Skeletal muscle tissue (tissue), 4 donors: Measurements from ENCODE around the gene CAPZB. TPM values are rescaled to one million over a fixed set of nuclear protein-coding genes. Genes with fewer than 3 reads are reported as not detected.

Source experiments
- H3K27ac ChIP-seq: one replicate; pipeline ENCODE4 v1.7.0; 2013; ENCODE audit warnings: mild to moderate bottlenecking, low read depth, low read length, inconsistent platforms
- H3K27me3 ChIP-seq, 3 donors: one replicate each; pipeline ENCODE4 v1.7.0; 2013; ENCODE audit warnings: low read length in 3 of 3; ENCODE audit not compliant: control insufficient read depth in 3 of 3, insufficient read depth in 3 of 3
- H3K36me3 ChIP-seq, 3 donors: one replicate each; pipeline ENCODE4 v1.7.0; 2013; ENCODE audit warnings: low read length in 3 of 3; ENCODE audit not compliant: control insufficient read depth in 3 of 3, insufficient read depth in 3 of 3
- H3K4me1 ChIP-seq, 3 donors: one replicate each; pipeline ENCODE4 v1.7.0; 2013; ENCODE audit warnings: low read length in 3 of 3, mild to moderate bottlenecking in 3 of 3; ENCODE audit not compliant: control insufficient read depth in 3 of 3, insufficient read depth in 3 of 3
- H3K4me3 ChIP-seq, 3 donors: one replicate each; pipeline ENCODE4 v1.7.0; 2013; ENCODE audit warnings: low read length in 3 of 3
- H3K9ac ChIP-seq, 3 donors: one replicate each; pipeline ENCODE4 v1.7.0; 2013; ENCODE audit warnings: low read length in 3 of 3, mild to moderate bottlenecking in 3 of 3, moderate library complexity in 2 of 3, low read depth in 1 of 3
- H3K9me3 ChIP-seq, 3 donors: one replicate each; pipeline ENCODE4 v1.7.0; 2013; ENCODE audit warnings: low read length in 3 of 3; ENCODE audit not compliant: control insufficient read depth in 3 of 3
- total RNA-seq: library from RNA; depleted of rRNA; stranded (reverse); fragments of >200 nt; gene quantifications from one replicate; pipeline ENCODE4 v1.2.3, GENCODE V29; 2014
- donor health status: Osteomylitis.

Gene CAPZB
- total RNA-seq, 1 donor from 2014 or later: 67.3 TPM

DNA sequence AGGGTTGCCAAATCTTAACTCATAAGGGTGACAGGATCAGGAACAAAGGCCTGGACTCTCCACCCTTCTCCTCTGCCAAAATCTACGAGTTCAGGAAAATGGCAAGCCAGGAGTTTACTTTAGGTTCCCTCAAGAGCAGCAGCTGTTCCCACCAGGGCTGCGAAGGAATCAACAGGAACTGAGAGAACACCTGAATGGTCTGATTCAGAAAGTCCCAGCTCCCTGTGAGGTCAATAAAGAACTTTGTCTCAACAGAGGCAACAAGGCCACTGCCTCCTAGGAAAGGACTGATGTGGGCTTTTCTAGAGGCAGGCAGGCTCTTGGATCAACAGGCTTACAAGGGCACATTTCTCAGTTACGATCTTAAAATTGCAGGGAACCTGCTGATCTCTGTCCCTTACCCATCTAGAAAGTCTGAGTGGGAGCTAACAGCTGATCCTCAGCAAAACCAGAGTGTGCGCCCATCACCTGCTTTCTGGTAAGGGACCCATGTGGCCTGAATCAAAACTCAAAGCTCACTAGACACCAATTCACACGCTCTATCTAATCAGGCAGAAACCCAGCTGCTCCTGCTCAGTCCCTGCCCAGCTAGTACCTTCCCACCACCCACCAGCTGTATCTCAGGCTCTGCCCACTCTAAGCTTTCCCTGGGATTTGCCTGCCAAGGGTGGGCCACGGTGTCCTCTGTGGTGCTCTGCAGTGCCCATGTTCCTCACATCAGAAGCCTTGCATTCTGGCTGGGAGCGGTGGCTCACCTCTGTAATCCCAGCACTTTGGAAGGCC lies 83.1 kb downstream of the CAPZB start:
- Histone ChIP-seq H3K9ac (no peak overlapping the region), H3K36me3 (peaks cover 0 to 9% (median 0%) of the 10 kb centered on the region in 3 donors), H3K9me3 (no peaks in the 10 kb centered on the region), H3K4me3 (no peak overlapping the region), H3K4me1 (peaks cover 43 to 80% (median 69%) of the 10 kb centered on the region in 3 donors), H3K27me3 (no peaks in the 10 kb centered on the region), H3K27ac (peak overlapping the region; percentile 25)

DNA sequence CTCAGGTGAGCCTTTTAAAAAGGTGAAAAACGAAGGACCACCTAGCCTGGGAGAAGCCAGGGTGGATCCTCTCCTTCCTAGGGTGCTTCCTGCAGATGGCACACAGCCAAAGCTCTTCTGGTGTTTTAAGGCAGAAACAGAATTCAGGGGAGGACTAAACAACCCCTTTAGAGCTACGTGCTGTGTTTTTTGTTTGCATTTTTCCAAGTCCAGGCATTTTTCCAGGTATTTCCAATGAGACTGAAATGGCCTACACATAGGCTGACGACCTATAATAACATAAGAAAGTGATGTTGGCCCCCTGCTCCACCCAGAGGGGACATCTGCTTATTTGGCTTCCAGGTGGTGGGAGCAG lies 83.8 kb downstream of the CAPZB start:
- H3K36me3 ChIP-seq: peaks cover 0 to 9% (median 0%) of the 10 kb centered on the region in 3 donors
- H3K27me3 ChIP-seq: no peaks in the 10 kb centered on the region
- peak overlapping the region; percentile 25 for H3K27ac ChIP-seq
- no peak overlapping the region for H3K4me3 ChIP-seq
- H3K9ac ChIP-seq: peak overlapping the region in 1 of 3 donors; percentile 36
- peaks cover 43 to 78% (median 64%) of the 10 kb centered on the region in 3 donors for H3K4me1 ChIP-seq
- H3K9me3 ChIP-seq: no peaks in the 10 kb centered on the region

DNA sequence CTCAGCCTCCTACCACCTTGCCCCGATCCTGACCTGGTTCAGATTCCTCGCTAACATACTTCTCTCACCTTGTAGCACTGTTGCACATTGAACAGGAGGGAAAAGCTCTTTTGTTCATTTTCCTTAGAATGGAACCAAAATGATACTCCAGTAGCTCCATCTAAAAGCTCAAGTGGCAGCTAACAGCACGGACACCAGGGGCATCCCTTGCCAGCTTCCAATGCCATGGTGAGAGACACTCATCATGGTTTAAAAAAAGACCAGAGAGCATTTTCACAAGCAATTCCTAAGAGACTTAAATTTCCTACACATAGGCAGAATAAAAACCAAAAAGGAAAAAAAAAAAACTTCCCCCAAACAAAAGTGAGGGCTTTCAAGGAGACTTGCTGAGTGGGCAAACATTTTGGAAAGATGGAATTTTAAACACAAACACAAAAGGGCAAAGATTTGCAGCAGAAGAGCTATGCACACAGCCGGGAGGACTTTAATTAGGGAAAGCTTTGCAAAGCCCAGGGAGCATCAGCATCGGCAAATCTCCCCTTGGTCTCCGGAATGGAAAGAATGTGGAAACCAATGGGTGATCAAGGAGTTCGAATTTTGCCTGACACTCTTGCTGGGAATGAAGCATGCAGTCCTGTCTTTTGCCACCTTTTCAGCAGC lies 84.3 kb downstream of the CAPZB start:
- no peaks in the 10 kb centered on the region for H3K9me3 ChIP-seq
- H3K27ac ChIP-seq: peak overlapping the region; percentile 61
- H3K4me3 ChIP-seq: no peak overlapping the region
- H3K36me3 ChIP-seq: peaks cover 0 to 9% (median 1%) of the 10 kb centered on the region in 3 donors
- H3K4me1 ChIP-seq: peaks cover 40 to 74% (median 59%) of the 10 kb centered on the region in 3 donors
- H3K9ac ChIP-seq: peak overlapping the region in 1 of 3 donors; percentile 36
- H3K27me3 ChIP-seq: no peaks in the 10 kb centered on the region

DNA sequence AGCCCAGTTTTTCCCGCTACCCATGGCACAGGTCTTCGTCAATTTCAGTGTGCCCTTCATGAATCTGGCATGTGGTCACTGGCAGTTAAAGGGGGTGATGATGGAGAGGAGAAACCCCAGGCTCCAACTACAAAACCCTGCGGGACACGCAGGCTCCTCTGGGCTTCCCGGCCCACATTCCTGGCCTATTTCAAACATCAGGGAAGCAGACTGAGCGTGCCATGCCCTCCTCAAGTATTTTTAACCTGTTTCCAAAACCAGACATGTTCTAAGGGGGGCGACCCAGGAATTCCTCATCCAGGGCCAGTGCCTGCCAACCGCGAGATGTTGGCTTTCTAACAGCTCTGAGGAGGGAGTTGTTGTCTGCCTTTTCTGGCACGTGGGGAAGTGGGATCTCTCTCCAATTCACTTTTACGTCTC lies 85.1 kb downstream of the CAPZB start:
- H3K4me3 ChIP-seq: no peak overlapping the region
- H3K27me3 ChIP-seq: no peaks in the 10 kb centered on the region
- peak overlapping the region; percentile 61 for H3K27ac ChIP-seq
- H3K36me3 ChIP-seq: peaks cover 0 to 9% (median 5%) of the 10 kb centered on the region in 3 donors
- H3K4me1 ChIP-seq: peaks cover 37 to 74% (median 55%) of the 10 kb centered on the region in 3 donors
- no peak overlapping the region for H3K9ac ChIP-seq
- H3K9me3 ChIP-seq: no peaks in the 10 kb centered on the region

DNA sequence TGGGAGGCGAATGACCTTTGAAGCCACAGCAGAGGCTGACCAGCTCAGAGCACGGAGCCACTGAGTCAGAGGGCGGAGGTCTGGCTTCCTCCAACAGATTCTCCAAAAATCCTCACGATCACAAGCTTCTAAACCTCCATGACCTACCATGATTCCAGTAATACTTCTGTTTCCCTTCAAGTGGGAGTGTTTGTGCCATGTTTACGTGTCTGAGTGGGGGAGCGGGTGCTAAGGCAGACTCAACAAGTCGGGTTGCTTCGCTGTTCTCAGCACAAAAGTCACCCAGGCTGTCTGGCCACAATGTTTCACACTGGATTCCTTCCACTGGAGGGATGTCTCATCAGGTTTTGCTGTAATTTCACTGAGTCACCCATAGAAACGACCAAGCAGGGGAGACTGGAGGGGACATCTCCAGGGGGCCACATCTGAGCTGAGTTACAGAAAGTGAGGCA lies 87.0 kb downstream of the CAPZB start:
- H3K36me3 ChIP-seq: peaks cover 0 to 5% (median under 1%) of the 10 kb centered on the region in 3 donors
- no peaks in the 10 kb centered on the region for H3K27me3 ChIP-seq
- no peak overlapping the region for H3K9ac ChIP-seq
- H3K27ac ChIP-seq: peak overlapping the region; percentile 61
- H3K4me3 ChIP-seq: no peak overlapping the region
- H3K9me3 ChIP-seq: no peaks in the 10 kb centered on the region
- H3K4me1 ChIP-seq: peaks cover 31 to 59% (median 45%) of the 10 kb centered on the region in 3 donors

DNA sequence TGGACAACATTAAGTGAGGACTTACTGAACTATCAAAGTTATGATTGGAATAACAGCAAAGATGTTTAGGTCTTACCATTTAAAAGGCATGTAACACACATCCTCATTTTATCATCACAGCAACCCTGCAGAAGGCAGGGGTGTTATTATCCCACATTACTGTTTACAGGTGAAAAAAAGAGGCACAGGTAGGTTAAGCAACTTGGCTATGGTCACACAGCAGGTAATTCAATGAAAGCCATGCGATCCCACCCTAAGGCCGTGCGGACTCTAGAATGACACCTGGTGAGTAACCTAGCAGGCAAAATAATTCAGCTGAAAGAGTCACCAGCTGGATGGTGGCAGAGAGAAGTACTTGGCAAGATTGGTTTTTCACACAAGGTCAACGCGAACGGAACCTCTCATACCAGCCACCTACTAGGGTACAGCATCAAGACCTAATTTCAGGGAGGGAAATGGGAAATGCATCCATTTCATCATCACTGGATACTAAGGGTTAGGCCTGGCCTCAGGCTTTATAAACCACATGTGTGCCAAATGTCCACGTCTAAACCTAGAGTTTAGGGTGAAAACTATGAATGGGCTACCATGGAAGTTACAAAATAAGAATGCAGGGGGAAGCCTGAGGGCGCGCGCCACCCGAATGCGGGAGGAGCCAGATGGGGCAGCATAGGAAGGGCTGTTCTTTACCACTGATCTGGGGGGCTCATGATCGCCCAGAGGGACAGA lies 88.0 kb downstream of the CAPZB start:
- Histone ChIP-seq H3K4me3 (no peak overlapping the region), H3K9me3 (no peaks in the 10 kb centered on the region), H3K36me3 (peaks cover 0 to 5% (median 0%) of the 10 kb centered on the region in 3 donors), H3K9ac (no peak overlapping the region), H3K4me1 (peaks cover 28 to 54% (median 43%) of the 10 kb centered on the region in 3 donors), H3K27me3 (no peaks in the 10 kb centered on the region), H3K27ac (peak overlapping the region; percentile 61)

DNA sequence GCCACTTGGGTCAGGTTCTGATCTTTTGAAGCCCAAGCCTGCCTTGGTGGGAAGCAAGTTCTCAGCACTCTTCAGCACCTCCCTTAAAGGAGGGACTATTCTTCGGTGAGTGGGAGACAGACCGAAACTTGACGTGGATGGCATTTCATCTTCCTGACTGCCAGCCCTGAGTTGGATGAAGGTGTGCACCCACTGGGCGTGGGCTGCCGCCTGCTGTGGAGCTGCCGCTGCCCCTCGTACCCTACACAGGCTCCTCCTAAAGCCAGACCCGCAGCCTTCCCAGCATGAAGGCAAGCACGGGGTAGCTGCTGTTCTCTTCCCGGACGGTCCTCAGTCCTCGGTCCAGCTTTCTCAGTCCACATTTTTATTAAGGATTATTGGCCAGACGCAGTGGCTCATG lies 89.1 kb downstream of the CAPZB start:
- Histone ChIP-seq H3K27ac (no peak overlapping the region), H3K9ac (no peak overlapping the region), H3K9me3 (no peaks in the 10 kb centered on the region), H3K4me1 (peaks cover 27 to 51% (median 43%) of the 10 kb centered on the region in 3 donors), H3K27me3 (no peaks in the 10 kb centered on the region), H3K4me3 (no peak overlapping the region), H3K36me3 (peaks cover 0 to 5% (median 0%) of the 10 kb centered on the region in 3 donors)

DNA sequence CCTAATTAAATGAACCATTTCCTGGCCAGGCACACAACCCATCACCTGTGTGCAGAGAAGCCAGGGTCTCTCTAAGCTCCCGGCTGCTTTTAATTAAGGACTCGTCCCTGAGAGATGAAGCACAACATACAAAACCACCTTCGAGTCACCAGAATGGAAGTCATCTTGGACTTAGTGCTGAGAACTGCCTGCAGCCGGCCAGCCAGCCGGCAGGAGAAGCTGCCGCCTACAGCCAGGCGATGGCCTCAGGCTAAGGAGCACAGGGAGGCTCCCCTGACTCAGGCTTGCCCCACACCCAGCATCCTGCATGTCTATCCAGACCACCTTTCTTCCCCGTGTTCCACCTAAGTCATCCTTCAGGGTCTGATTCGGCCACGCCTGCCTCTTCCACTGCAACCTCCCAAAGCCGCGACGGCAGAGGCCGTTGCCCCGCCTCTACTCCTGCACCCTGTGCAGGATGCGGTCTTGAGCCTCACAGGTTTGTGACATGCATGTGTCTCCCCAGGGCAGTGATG lies 89.6 kb downstream of the CAPZB start:
- no peaks in the 10 kb centered on the region for H3K9me3 ChIP-seq
- H3K36me3 ChIP-seq: peaks cover 0 to 5% (median 0%) of the 10 kb centered on the region in 3 donors
- H3K27ac ChIP-seq: no peak overlapping the region
- no peak overlapping the region for H3K4me3 ChIP-seq
- H3K9ac ChIP-seq: peak overlapping the region in 1 of 3 donors; percentile 17
- peaks cover 25 to 50% (median 41%) of the 10 kb centered on the region in 3 donors for H3K4me1 ChIP-seq
- H3K27me3 ChIP-seq: no peaks in the 10 kb centered on the region

DNA sequence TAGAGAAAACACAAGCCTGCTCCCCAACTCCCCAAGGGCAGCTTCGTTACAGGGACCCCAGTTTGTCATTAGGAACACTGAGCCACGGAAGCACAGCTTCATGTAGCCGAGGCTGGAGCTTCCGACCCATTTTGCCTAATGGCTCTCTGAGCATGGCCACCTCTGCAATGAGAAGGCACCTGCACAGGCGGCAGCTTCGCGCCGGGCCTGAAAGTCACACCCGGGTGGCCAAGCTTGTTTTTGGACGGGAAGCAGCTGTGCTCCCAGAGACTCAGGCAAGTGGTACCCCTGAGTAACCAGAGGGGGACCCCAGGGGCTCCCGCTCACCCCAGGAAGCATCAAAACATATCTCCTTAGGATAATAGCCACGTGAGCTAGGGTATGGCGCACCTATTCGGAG lies 92.3 kb downstream of the CAPZB start:
- Histone ChIP-seq H3K9me3 (no peaks in the 10 kb centered on the region), H3K36me3 (peaks cover 0 to 5% (median 0%) of the 10 kb centered on the region in 3 donors), H3K27ac (no peak overlapping the region), H3K9ac (peak overlapping the region in 1 of 3 donors; percentile 25), H3K4me3 (no peak overlapping the region), H3K27me3 (no peaks in the 10 kb centered on the region), H3K4me1 (peaks cover 22 to 42% (median 31%) of the 10 kb centered on the region in 3 donors)
